GM12872 (cell line): ENCODE results near the gene IQGAP2.

ENCODE experiments used
- CTCF ChIP-seq: IDR thresholded peaks from 3 replicates; pipeline ENCODE4 v1.5.1; 2011; ENCODE audit warnings: low read depth, mild to moderate bottlenecking, low read length, moderate library complexity; ENCODE audit not compliant: insufficient read depth

Gene IQGAP2

DNA sequence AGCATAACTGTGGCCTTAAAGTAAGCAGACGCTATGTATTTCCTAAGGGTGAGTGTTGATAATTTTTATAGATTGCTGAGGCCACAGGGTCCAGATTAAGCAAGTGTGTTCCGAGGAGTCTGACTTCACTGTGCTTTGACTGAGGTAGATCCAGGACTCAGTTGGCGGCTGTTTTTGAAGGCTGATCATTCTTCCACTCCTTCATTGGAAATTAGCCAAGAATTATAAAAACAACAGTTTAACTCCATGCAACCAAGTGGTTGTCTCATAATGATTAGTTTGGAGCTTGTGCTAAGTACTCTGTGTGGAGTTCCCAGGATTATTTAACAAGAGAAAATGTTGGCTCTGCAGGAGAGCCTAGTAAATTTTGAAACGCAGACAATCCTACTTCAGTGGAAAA, 19.1 kb downstream of the IQGAP2 start:
- no peak for TF ChIP-seq CTCF

DNA sequence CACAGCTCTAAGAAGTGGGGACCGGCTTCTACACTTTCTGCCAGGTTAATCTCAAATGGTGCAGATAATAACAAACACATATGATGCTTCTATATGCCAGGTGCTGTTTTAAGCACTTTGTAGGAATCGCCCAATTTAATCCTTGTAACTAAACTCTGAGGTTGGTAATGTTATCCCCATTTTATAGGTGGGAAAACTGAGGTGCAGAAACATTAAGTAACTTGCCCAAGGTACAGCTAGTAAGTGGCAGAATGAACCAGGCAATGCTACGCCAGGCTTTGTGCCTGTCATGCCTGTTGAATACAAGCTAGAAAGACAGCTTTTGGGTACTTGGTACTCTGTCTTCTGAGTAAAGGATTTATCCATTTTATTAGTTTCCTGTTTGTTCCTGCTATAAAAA, 19.7 kb downstream of the IQGAP2 start:
- no peak for TF ChIP-seq CTCF

DNA sequence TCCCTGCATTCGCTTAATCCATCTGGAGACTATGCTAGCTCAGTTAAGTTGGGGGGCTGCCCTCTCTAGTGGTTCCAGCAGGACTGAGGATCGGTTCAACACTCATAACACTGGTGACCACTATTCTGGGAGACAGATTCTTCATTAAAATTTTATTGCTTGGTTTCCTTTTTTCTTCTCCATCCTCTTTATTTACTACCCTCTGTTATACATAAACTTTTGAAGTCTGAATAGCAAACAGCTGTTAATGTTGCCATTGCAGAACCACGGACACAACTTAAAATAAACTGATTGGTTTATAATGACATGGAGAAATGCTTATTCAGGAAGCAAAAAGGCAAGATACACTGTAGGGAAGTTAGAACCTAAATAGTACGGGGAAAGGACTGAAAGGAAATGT, 22.1 kb downstream of the IQGAP2 start:
- TF ChIP-seq CTCF: no peak

DNA sequence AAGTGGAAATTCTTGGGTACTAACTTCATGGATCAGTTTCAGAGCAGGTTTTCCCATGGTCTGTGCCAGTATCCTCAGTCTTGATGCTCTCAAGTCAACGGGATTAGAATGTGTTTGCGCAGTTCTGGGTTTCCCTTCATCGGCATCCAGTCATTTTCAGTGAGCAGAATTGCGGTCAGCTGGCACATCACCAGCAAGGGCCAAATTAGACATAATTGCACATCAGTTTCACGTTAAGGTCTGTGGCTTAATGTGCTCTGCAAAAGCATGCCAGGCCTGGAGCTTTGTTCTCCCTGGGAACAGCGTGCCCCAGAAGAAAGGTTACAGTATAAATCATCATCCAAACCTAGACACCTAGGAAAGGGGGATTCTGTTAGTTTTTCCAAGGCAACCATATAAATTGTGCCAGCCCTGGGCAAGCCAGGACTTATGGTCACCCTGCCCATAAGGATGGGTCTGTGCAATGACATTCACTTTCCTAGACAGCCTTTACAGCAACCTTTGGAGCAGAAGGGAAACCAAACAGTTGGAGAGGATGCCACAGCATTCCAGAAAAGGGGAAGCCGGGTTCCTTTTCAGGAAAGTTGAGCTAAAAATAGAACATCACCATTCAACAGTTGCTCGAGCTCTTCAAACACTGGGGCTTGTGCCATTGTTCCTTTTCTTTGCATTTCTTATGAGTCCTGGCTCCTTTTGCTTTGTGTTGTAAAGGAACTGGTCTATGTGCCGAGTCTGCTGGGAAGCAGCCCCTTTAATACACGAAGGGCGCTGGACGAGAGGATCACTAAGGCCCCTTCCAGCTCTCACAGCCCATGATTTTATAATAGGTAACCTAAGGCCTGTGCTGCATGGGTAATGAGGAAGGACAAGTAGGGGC, 23.1 kb downstream of the IQGAP2 start:
- TF ChIP-seq CTCF: no peak

DNA sequence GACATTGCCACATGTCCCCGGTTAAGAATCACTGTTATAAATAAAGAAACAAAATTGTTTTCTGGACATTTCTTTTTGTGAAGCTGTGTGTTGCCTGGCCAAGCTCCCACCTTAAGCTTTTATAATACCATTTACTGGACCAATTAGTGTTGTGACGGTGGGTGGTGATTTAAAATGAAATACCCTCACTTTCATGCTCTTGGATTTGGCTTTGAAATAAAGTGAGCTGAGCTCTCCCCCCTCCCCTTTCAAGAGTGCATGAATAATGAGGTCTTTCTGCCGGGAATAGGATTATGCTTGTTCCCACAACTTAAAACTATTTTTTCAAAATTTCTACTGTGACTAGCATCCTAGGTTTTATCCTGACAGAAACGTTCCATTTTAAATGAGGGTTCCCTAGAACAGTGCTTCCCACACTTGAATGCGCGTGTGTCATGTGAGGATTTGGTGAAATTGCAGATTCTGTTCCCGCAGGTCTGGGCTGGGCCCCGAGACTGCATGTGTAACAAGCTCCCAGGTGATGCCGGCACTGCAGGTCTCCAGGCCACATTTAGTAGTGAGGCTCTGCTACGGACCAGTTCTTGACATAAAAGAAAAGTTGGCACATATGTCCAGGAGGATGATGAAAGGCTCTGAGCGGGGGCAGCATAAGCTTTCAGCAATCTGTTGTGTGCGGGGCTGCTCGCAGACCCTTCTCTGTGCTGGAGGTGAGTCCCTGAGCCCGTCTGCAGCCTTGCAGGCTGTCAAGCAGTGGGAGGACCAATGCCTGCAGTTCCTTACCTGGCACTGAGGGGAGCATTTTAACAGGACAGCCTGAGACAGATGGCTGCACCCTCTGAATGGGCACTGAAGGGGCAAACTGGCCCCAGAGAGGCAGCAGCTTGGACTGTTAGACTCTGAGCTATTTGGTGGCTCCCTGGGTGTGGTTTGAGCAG, 24.4 kb downstream of the IQGAP2 start:
- no peak for TF ChIP-seq CTCF

- no peak for TF ChIP-seq CTCF
Observed at GRCh38 chr5:76433261-76433660, 30.2 kb downstream of the IQGAP2 start.

DNA sequence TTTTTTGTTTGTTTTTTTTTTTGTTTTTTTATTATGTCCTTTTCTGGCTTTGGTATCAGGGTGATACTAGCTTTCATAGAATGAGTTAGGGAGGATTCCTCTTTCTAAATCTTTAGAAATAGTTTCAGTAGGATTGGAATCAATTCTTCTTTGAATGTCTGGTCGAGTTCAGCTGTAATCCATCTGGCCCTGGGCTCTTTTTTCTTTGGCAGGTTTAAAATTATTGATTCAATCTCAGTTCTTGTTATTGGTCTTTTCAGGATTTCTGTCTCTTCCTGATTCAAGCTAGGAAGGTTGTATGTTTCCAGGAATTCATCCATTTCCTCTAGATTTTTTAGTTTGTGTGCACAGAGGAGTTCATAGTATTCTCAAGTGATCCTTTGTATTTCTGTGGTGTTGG, 34.9 kb downstream of the IQGAP2 start:
- no peak for TF ChIP-seq CTCF
